K562 (cell line): Measurements from ENCODE around the gene TMEM205. TPM values are rescaled to one million over a fixed set of nuclear protein-coding genes. Genes with fewer than 3 reads are reported as not detected.
A peak's percentile ranks its signal among the peaks of the same experiment; 100 is the strongest.

Source experiments
- ADNP ChIP-seq: fragments of 200-800 bp; sonication (Bioruptor generic); IDR thresholded peaks from 2 replicates; pipeline ENCODE4 v1.6.1; 2016; ENCODE audit warnings: missing genetic modification characterization, missing compliant biosample characterization
- CBX3 ChIP-seq, 2 experiments: IDR thresholded peaks; 1 replicate in 1 of 2; 2 replicates in 1 of 2; pipeline ENCODE4 v1.6.1; 2012; ENCODE audit warnings: inconsistent platforms in 2 of 2, low read length in 2 of 2, borderline replicate concordance in 1 of 2, control low read depth in 1 of 2
- CHAMP1 ChIP-seq: fragments of 450-650 bp; IDR thresholded peaks from 2 replicates; pipeline ENCODE4 v1.6.1; 2016; ENCODE audit warnings: mild to moderate bottlenecking
- COPS2 ChIP-seq: fragments of 450-650 bp; conservative IDR thresholded peaks from 2 replicates; pipeline ENCODE4 v1.6.1; 2016; ENCODE audit warnings: mild to moderate bottlenecking, moderate library complexity
- NCOR1 ChIP-seq: fragments of 450-650 bp; IDR thresholded peaks from 2 replicates; pipeline ENCODE4 v1.6.1; 2016; ENCODE audit warnings: mild to moderate bottlenecking, moderate library complexity
- TGIF2 ChIP-seq: sonication (generic); formaldehyde crosslinking; IDR thresholded peaks from 2 replicates; pipeline ENCODE4 v1.8.1; 2022; ENCODE audit warnings: mild to moderate bottlenecking, missing genetic modification reagents, moderate library complexity
- TRIM24 ChIP-seq, 2 experiments: fragments of 450-650 bp; IDR thresholded peaks; 2 replicates each; pipeline ENCODE4 v1.6.1; 2016
- ZNF449 ChIP-seq: fragments of 250-450 bp; sonication (Bioruptor Pico); IDR thresholded peaks from 2 replicates; pipeline ENCODE4 v1.8.0; 2022; ENCODE audit warnings: moderate library complexity, mild to moderate bottlenecking, inconsistent platforms
- polyA plus RNA-seq, 8 experiments: library from polyadenylated mRNA; depleted of rRNA in 4 of 8; stranded (reverse) in 5 of 8; unstranded in 3 of 8; fragments of >200 nt; fragmentation: Nextera tagmentation in 2 of 8; fragmentation: Illumina TruSeq in 1 of 8; extraction: Ambion mirVana in 2 of 8; extraction: Trizol in 1 of 8; gene quantifications; 2 replicates each; pipeline versions ENCODE4 v1.2.1 to v1.2.3, GENCODE V29; 2011 to 2014; ENCODE audit warnings: inconsistent platforms in 1 of 8, missing spikeins in 1 of 8
- total RNA-seq, 7 experiments: library from RNA; depleted of rRNA in 6 of 7; stranded (reverse); fragments of >200 nt in 6 of 7; fragmentation: Illumina TruSeq in 2 of 7; extraction: Trizol in 2 of 7; gene quantifications; 2 replicates each; pipeline versions ENCODE4 v1.2.1 to v1.2.3, GENCODE V29; 2011 to 2021; ENCODE audit warnings: low replicate concordance in 1 of 7
- TF ChIP-seq, protein P1 (sequence below): fragments of 250-450 bp; sonication (Bioruptor Pico); IDR thresholded peaks from 2 replicates; pipeline ENCODE4 v1.4.0; 2020; ENCODE audit warnings: mild to moderate bottlenecking, moderate library complexity
- TF ChIP-seq, protein P2 (sequence below): fragments of 450-650 bp; formaldehyde crosslinking; IDR thresholded peaks from 2 replicates; pipeline ENCODE4 v1.4.0; 2020; ENCODE audit warnings: mild to moderate bottlenecking, moderate library complexity
- TF ChIP-seq, protein P3 (sequence below): fragments of 450-650 bp; IDR thresholded peaks from 2 replicates; pipeline ENCODE4 v1.7.0; 2016; ENCODE audit warnings: borderline replicate concordance
- TF ChIP-seq, protein P4 (sequence below): fragments of 200-800 bp; sonication (Bioruptor generic); IDR thresholded peaks from 2 replicates; pipeline ENCODE4 v1.6.1; 2017; ENCODE audit warnings: missing genetic modification characterization, missing compliant biosample characterization

The TMEM205 gene
- total and polyA plus RNA-seq, 9 of the 15 experiments (the other 6 are each of a cell fraction or from before 2014, with no cell fraction given): 21.3 to 81.5 (median 44.1) TPM

DNA sequence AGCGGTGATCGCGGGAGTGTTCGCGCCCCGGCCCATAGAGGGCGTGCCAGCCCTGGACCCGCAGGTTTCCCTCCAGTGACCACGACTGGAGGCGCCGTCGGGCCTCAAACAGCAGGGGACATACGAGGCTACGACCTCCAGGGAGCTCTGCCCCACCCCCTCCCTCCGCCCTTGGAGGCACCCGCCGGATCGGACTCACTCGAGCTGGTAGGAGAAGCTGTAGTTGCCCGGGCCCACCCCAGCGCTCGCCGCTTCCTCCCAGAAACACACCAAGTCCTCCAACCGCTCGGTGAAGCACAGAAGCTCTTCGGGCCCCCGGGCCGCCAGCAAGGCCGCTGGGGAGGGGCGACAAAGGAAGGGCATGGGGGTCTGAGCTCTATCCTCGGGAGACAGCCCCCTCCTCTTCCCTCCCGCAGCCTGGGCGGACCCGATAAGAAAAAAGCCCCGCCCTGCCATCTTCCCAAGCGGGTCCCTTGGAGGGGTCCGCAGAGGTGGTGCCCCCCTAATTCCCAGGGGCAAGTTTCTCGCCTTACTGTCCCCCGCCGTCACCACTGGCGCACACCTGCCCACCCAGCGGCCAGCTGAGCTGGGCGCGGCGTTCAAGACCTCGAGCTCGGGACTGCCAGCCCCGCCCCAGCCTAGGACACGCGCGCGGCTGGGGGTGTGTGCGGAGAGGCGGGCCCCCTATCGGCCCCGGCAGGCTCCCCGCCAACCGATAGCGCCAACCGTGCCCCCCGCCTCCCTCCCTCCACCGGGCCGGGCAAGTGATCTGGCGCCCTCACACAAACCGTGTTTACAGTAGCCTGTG is 37.0 kb upstream of the TMEM205 start (continued):
- TF ChIP-seq, protein P1, sequence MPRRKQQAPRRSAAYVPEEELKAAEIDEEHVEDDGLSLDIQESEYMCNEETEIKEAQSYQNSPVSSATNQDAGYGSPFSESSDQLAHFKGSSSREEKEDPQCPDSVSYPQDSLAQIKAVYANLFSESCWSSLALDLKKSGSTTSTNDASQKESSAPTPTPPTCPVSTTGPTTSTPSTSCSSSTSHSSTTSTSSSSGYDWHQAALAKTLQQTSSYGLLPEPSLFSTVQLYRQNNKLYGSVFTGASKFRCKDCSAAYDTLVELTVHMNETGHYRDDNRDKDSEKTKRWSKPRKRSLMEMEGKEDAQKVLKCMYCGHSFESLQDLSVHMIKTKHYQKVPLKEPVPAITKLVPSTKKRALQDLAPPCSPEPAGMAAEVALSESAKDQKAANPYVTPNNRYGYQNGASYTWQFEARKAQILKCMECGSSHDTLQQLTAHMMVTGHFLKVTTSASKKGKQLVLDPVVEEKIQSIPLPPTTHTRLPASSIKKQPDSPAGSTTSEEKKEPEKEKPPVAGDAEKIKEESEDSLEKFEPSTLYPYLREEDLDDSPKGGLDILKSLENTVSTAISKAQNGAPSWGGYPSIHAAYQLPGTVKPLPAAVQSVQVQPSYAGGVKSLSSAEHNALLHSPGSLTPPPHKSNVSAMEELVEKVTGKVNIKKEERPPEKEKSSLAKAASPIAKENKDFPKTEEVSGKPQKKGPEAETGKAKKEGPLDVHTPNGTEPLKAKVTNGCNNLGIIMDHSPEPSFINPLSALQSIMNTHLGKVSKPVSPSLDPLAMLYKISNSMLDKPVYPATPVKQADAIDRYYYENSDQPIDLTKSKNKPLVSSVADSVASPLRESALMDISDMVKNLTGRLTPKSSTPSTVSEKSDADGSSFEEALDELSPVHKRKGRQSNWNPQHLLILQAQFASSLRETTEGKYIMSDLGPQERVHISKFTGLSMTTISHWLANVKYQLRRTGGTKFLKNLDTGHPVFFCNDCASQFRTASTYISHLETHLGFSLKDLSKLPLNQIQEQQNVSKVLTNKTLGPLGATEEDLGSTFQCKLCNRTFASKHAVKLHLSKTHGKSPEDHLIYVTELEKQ (CRISPR knock-in tag): no peak
- TF ChIP-seq CBX3 (IDR thresholded peaks at IDR 0.05; ENCODE audit: borderline replicate concordance in 1 of 2, low read length in 2 of 2) (peak in 1 of 2 experiments; percentile 47; a peak in 1 of 3 replicates), ADNP (tag) (no peak), TRIM24 (IDR thresholded peaks at IDR 0.05) (no peak), CHAMP1 (no peak), COPS2 (no peak), ZNF449 (CRISPR knock-in tag) (no peak), TGIF2 (CRISPR knock-in tag) (no peak), NCOR1 (peak; percentile 62)
- TF ChIP-seq, protein P2, sequence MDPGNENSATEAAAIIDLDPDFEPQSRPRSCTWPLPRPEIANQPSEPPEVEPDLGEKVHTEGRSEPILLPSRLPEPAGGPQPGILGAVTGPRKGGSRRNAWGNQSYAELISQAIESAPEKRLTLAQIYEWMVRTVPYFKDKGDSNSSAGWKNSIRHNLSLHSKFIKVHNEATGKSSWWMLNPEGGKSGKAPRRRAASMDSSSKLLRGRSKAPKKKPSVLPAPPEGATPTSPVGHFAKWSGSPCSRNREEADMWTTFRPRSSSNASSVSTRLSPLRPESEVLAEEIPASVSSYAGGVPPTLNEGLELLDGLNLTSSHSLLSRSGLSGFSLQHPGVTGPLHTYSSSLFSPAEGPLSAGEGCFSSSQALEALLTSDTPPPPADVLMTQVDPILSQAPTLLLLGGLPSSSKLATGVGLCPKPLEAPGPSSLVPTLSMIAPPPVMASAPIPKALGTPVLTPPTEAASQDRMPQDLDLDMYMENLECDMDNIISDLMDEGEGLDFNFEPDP (CRISPR knock-in tag): no peak
- TF ChIP-seq, protein P3, sequence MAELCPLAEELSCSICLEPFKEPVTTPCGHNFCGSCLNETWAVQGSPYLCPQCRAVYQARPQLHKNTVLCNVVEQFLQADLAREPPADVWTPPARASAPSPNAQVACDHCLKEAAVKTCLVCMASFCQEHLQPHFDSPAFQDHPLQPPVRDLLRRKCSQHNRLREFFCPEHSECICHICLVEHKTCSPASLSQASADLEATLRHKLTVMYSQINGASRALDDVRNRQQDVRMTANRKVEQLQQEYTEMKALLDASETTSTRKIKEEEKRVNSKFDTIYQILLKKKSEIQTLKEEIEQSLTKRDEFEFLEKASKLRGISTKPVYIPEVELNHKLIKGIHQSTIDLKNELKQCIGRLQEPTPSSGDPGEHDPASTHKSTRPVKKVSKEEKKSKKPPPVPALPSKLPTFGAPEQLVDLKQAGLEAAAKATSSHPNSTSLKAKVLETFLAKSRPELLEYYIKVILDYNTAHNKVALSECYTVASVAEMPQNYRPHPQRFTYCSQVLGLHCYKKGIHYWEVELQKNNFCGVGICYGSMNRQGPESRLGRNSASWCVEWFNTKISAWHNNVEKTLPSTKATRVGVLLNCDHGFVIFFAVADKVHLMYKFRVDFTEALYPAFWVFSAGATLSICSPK: no peak
- TF ChIP-seq, protein P4, sequence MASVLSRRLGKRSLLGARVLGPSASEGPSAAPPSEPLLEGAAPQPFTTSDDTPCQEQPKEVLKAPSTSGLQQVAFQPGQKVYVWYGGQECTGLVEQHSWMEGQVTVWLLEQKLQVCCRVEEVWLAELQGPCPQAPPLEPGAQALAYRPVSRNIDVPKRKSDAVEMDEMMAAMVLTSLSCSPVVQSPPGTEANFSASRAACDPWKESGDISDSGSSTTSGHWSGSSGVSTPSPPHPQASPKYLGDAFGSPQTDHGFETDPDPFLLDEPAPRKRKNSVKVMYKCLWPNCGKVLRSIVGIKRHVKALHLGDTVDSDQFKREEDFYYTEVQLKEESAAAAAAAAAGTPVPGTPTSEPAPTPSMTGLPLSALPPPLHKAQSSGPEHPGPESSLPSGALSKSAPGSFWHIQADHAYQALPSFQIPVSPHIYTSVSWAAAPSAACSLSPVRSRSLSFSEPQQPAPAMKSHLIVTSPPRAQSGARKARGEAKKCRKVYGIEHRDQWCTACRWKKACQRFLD (CRISPR knock-in tag): no peak
